ENCODE results near the gene GALNT13.

Gene GALNT13

DNA sequence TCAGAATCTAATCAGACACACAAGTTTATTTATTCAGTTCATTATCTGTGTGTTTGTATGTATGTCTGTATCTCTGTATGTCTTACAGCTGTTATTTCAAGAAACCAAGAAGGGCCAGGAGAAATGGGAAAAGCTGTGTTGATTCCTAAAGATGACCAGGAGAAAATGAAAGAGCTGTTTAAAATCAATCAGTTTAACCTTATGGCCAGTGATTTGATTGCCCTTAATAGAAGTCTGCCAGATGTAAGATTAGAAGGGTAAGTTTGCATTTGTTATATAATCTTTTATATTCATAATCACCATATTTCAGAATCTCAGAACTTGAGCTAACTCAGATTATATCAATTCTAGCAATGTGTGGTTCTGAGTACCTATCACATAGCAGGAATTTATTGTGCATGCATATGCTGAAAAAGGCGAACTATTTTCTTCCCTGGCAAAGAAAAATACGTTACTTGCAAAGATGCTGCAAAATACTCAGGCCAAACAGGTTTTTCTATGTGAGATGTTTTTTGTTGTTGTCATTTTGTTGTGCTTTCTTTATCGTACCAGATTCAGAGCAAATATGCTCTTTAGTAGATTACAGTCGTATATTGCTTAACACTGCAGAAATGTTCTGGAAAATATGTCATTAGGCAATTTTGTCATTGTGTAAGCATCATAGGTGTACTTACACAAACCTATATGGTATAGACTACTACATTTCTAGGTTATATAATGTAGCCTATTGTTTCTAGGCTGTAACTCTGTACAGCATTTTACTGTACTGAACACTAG lies 268.7 kb downstream of the GALNT13 start:
- Histone ChIP-seq H3K4me3 (ENCODE audit: low read length) (no peak overlapping the region), H3K9me3 (ENCODE audit: insufficient read depth, low read length) (no peaks in the 10 kb centered on the region), H3K79me2 (ENCODE audit: low read length) (no peaks in the 10 kb centered on the region), H3K36me3 (replicated peaks; ENCODE audit: low read depth, low read length) (no peaks in the 10 kb centered on the region), H2AFZ (ENCODE audit: low read depth, low read length) (no peak overlapping the region), H3K27ac (ENCODE audit: low read length) (no peak overlapping the region), H4K20me1 (ENCODE audit: insufficient read depth, low read length) (no peaks in the 10 kb centered on the region), H3K4me1 (ENCODE audit: low read length) (no peaks in the 10 kb centered on the region), H3K27me3 (ENCODE audit: low read depth, low read length) (no peaks in the 10 kb centered on the region), H3K9ac (ENCODE audit: low read length) (no peak overlapping the region), H3K4me2 (ENCODE audit: low read length) (no peak overlapping the region)
- TF ChIP-seq, protein P1, sequence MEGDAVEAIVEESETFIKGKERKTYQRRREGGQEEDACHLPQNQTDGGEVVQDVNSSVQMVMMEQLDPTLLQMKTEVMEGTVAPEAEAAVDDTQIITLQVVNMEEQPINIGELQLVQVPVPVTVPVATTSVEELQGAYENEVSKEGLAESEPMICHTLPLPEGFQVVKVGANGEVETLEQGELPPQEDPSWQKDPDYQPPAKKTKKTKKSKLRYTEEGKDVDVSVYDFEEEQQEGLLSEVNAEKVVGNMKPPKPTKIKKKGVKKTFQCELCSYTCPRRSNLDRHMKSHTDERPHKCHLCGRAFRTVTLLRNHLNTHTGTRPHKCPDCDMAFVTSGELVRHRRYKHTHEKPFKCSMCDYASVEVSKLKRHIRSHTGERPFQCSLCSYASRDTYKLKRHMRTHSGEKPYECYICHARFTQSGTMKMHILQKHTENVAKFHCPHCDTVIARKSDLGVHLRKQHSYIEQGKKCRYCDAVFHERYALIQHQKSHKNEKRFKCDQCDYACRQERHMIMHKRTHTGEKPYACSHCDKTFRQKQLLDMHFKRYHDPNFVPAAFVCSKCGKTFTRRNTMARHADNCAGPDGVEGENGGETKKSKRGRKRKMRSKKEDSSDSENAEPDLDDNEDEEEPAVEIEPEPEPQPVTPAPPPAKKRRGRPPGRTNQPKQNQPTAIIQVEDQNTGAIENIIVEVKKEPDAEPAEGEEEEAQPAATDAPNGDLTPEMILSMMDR (IDR thresholded peaks at IDR 0.05; ENCODE audit: low read depth, low read length) = no peak
- TF ChIP-seq EZH2phosphoT487 (IDR thresholded peaks at IDR 0.05; ENCODE audit: low read depth) = no peak

DNA sequence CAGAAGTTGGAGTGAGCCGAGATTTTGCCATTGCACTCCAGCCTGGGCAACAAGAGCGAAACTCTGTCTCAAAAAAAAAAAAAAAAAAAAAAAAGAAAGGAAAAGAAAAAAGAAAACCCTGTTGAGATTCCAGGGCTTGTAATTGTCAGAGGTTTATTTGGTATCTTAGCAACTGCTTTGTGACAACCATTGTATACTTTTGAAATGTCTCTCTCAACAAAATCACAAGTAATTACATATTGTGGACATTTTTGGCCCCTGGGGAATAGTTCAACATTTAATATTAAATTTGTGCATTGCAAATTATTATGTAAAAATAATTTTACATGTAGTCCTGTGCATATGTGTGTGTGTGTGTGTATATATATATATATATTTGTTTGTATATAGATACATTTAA lies 270.8 kb downstream of the GALNT13 start:
- no peak overlapping the region for H2AFZ ChIP-seq (ENCODE audit: low read depth, low read length)
- no peaks in the 10 kb centered on the region for H3K79me2 ChIP-seq (ENCODE audit: low read length)
- no peak overlapping the region for H3K9ac ChIP-seq (ENCODE audit: low read length)
- no peak overlapping the region for H3K27ac ChIP-seq (ENCODE audit: low read length)
- H3K4me1 ChIP-seq (ENCODE audit: low read length) = no peaks in the 10 kb centered on the region
- H3K36me3 ChIP-seq (replicated peaks; ENCODE audit: low read depth, low read length) = no peaks in the 10 kb centered on the region
- H3K27me3 ChIP-seq (ENCODE audit: low read depth, low read length) = no peaks in the 10 kb centered on the region
- TF ChIP-seq, protein P1 (IDR thresholded peaks at IDR 0.05; ENCODE audit: low read depth, low read length) = no peak
- TF ChIP-seq EZH2phosphoT487 (IDR thresholded peaks at IDR 0.05; ENCODE audit: low read depth) = no peak
- no peaks in the 10 kb centered on the region for H4K20me1 ChIP-seq (ENCODE audit: insufficient read depth, low read length)
- H3K9me3 ChIP-seq (ENCODE audit: insufficient read depth, low read length) = no peaks in the 10 kb centered on the region
- H3K4me3 ChIP-seq (ENCODE audit: low read length) = no peak overlapping the region
- no peak overlapping the region for H3K4me2 ChIP-seq (ENCODE audit: low read length)

DNA sequence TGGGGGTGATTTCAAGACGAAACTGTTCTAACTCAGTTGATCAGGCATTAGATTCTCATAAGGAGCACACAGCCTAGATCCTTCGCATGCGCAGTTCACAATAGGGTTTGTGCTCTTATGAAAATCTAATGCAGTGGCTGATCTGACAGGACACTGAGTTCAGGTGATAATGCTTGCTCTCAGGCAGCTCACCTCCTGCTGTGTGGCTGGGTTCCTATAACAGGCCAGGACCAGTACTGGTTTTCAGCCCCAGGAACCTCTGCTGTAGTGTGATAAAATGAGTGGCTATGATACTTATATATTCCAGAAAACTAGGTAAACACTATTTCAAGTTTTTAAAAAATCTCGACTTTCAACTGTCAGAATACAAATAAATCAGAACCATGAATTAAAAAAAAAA lies 271.4 kb downstream of the GALNT13 start:
- H3K36me3 ChIP-seq (replicated peaks; ENCODE audit: low read depth, low read length) = no peaks in the 10 kb centered on the region

DNA sequence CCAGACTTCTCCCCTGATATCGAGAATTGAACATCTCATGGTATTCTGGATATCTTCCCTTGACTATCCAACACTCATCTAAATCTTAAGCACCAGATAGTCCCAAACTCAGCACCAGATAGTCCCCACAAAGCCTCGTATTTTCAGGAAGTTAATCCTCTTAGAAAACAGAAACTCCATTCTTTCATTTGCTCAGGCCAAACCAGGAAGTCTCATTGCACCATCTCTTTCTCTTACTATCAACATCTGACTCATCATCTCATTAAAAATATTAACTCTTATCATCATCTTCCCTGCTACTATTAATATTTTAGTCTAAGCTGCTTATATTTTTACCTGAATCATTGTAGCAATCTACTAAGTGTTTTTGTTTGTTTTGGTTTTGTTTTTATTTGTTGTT lies 286.4 kb downstream of the GALNT13 start:
- no peak for TF ChIP-seq EZH2phosphoT487 (IDR thresholded peaks at IDR 0.05; ENCODE audit: low read depth)
- TF ChIP-seq, protein P1 (IDR thresholded peaks at IDR 0.05; ENCODE audit: low read depth, low read length) = no peak
- Histone ChIP-seq H4K20me1 (ENCODE audit: insufficient read depth, low read length) (no peaks in the 10 kb centered on the region), H3K27me3 (ENCODE audit: low read depth, low read length) (no peaks in the 10 kb centered on the region), H2AFZ (ENCODE audit: low read depth, low read length) (peak overlapping the region; percentile 48), H3K79me2 (ENCODE audit: low read length) (no peaks in the 10 kb centered on the region), H3K9me3 (ENCODE audit: insufficient read depth, low read length) (no peaks in the 10 kb centered on the region), H3K4me1 (ENCODE audit: low read length) (no peaks in the 10 kb centered on the region; the same call in 1 of the 2 replicates), H3K27ac (ENCODE audit: low read length) (no peak overlapping the region), H3K4me3 (ENCODE audit: low read length) (no peak overlapping the region), H3K36me3 (replicated peaks; ENCODE audit: low read depth, low read length) (no peaks in the 10 kb centered on the region), H3K9ac (ENCODE audit: low read length) (no peak overlapping the region), H3K4me2 (ENCODE audit: low read length) (no peak overlapping the region)

More for the DNA sequence above, 271.4 kb downstream of the GALNT13 start:
- no peak overlapping the region for H3K4me2 ChIP-seq (ENCODE audit: low read length)
- H2AFZ ChIP-seq (ENCODE audit: low read depth, low read length) = no peak overlapping the region
- H3K4me3 ChIP-seq (ENCODE audit: low read length) = no peak overlapping the region
- H3K79me2 ChIP-seq (ENCODE audit: low read length) = no peaks in the 10 kb centered on the region
- no peaks in the 10 kb centered on the region for H4K20me1 ChIP-seq (ENCODE audit: insufficient read depth, low read length)
- TF ChIP-seq, protein P1 (IDR thresholded peaks at IDR 0.05; ENCODE audit: low read depth, low read length) = no peak
- no peak for TF ChIP-seq EZH2phosphoT487 (IDR thresholded peaks at IDR 0.05; ENCODE audit: low read depth)
- H3K9ac ChIP-seq (ENCODE audit: low read length) = no peak overlapping the region
- H3K9me3 ChIP-seq (ENCODE audit: insufficient read depth, low read length) = no peaks in the 10 kb centered on the region
- no peaks in the 10 kb centered on the region for H3K4me1 ChIP-seq (ENCODE audit: low read length)
- no peak overlapping the region for H3K27ac ChIP-seq (ENCODE audit: low read length)
- no peaks in the 10 kb centered on the region for H3K27me3 ChIP-seq (ENCODE audit: low read depth, low read length)

Data from OCI-LY3 (cell line).